Stimulated activated CD8-positive, alpha-beta memory T cell treated with anti-CD3 and anti-CD28 coated beads, Interleukin-2, amount 100 ng/mL, for 1 hour (primary cell): ENCODE results near the gene NEDD4L.
"Not testable (repeated sequence)": the region's sequence is repeated elsewhere in the genome, so short reads cannot be mapped to it uniquely, and the experiment has no call there.

Experiments used
- DNase-seq, 2 donors: peaks; one replicate each; pipeline ENCODE4 v3.0.0-alpha.2; 2020; ENCODE audit warnings: low read depth in 2 of 2

NEDD4L gene

DNA sequence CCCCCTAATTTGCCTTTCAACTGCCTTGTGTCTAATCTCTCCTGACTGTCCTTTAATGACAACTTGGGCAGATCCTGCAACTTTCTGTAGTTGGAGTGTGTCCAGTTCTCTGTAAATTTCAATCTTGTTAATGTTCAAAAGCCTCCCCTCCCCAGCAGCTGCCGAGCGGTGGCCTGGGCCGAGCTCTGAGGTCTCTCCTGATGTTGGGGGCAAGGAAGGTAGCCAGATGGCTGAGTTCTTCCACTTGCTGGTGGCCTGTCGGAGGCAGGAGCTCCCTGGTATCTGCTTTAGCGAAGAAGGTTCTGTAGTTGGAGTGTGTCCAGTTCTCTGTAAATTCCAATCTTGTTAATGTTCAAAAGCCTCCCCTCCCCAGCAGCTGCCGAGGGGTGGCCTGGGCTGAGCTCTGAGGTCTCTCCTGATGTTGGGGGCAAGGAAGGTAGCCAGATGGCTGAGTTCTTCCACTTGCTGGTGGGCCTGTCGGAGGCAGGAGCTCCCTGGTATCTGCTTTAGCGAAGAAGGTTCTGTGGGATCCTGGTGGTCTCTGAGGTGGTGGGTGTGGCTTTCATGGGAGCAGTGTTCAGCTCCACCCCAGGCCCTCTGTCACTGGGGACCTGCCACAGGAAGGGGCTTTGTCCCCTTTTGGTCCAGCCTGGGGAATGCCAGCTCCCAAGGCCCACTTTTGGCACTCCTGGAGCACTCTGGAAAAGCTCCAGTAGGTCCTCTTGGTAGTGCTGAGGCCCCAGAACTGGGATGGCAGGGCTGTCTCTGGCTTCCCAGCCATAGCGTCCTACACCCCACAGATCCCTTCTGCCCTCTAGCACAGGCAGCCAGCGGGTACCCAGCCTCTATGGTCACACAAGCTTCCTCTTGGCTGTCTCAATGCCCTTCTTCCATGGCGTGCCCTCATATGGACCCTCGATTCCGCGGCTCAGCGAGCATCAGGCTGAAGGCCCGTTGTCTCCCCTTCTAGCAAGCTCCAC is 373.0 kb downstream of the NEDD4L start:
- DNase-seq: no peak

DNA sequence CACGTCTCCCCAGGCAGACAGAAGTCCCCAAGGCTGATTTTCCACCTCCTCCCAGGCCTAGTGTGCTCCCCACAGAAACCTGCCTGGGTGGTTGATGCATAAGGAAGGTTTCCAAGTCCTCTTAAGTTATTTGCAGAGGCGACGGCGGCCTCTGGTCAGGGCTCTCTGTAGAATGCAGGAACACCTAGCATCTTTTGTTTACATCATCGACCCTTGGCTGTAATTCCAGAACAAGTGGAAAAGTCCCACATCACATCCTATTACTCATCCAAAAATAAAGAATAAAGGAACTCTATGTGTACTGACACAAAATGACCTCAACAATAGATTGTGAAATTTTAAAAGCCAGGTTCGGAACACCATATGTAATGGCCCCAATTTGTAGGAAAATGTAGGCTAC is 373.7 kb downstream of the NEDD4L start:
- DNase-seq: no peak

DNA sequence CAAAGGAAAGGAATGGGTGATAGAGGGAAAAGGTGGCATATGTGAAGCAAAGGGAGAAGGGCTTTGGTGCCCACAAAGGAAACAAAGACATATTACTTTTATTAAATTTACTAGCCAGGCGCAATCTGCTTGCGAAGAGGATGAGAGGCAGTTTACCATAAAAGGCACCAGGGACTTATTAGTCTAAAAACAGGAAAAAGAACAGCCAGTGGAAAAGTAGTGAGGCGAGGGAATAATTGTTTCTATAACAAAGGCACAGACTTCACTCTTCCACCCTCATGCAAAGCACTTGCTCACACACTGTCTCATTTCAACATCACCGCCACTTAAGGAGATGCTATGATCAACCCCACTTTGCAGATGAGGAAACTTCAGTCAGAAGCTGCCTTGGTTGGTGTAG is 374.3 kb downstream of the NEDD4L start:
- no peak for DNase-seq

DNA sequence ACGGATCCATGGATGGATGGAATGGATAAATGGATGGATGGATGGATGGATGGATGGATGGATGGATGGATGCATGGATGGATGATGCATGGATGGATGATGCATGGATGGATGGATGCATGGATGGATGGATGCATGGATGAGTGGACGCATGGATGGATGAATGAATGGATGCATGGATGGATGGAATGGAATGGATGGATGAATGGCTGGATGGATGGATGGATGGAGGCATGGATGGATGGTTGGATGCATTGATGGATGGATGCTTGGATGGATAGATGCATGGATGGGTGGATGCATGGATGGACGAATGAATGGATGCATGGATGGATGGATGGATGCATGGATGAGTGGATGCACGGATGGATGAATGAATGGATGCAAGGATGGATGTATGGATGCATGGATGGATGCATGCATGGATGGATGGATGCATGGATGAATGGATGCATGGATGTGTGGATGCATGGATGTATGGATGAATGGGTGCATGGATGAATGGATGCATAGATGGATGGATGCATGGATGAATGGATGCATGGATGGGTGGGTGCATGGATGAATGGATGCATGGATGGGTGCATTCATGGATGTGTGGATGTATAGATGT is 375.7 kb downstream of the NEDD4L start:
- no peak for DNase-seq

DNA sequence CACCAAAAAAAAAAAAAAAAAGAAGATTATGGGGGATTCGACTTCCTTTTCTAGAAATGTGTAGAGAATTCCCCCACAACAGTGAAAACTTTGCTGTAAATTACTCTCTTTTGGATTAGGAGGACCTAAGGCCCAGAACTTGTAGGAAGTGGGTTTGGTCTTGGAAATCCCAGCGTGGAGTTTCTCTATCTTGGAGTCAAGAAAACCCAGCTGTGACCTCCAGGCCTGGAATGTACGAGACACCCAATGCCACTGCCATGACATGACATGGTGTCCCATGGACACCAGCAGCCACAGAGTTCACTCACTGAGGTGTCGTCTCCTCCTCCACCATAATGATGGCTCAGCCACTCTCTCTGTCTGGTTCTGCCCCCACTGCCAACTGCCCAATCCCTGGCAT is 382.6 kb downstream of the NEDD4L start:
- no peak for DNase-seq

DNA sequence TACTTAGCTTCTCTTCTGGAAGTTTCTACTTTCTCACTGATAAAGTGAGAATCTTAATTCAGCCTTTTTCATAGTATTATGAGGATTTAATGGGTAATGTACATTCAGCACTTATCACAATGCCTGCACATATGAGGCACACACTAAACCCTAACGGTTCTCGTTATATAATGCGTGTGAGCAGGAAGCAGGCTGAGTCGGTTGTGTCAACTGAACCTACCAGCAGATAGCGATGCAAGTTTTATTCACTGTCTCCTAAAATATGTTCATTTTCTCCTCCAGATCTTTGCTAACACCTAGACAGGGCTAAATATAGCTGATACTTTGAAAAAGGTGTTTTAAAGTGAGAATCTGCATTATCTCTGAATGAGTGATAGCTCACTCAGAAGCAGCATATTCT is 383.3 kb downstream of the NEDD4L start:
- DNase-seq: no peak

DNA sequence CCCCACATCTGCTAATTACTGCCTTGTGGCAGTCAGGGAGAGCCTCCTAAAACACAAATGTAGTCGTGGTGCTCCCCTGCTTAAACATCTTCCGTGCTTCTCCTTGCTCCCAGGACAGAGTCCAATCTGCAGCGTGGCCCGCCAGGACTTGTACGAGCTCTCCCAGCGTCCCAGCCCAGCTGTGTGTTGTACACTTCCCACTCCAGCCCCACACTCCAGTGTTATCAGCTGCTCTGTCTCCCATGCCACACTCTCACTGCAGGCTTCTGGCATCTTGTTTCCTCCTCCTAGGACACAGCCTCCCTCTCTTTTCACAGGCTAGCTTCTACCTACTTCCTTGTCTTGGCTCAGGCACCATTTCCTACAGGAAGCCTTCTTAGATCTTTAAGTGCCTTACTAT is 385.4 kb downstream of the NEDD4L start:
- no peak for DNase-seq

DNA sequence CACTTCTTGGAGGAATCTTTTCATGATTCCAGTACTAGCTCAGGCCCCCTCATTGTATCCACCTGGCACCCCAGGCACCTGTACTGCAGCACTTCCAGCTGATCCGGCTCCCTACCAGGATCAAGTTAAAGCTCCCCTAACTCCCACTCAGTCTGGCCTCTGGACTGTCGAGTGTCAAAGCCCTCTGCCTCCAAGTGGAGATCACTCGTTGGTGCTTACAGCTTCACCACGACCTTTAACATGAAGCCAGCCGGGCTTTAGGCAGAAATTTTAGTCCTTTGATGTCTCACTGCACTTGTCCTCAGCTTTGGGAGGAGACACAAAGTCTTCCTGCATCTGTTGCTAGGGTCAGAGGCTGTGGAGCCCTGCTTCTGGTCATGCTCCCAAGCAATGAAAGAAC is 387.2 kb downstream of the NEDD4L start:
- DNase-seq: no peak

DNA sequence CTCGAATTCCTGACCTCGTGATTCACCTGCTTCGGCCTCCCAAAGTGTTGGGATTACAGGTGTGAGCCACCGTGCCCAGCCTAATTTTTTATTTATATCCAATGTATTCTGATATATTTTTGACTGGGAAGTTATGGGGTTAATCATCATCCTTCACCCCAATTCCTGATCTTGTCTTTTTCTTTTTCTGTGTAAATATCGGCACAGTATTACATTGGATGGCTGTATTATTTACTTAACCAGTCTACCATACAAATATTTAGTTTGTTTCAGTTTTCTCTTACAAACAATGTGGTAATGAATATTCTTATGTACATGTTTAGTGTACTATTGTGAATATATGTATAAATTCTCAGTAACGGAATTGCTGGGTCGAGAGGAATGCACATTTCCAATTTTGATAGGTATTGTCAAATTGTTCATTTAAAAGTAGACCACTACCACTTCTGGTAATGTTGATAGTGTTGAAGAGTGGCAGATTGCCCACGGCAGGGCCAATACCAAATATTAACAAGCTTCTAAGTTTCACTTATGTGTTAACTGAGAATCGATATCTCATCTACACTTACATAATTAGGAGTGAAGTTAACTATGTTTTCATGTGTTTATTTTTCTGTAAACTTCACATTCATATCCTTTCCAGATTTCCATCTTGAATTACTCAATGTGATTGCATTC is 388.2 kb downstream of the NEDD4L start:
- DNase-seq: no peak

DNA sequence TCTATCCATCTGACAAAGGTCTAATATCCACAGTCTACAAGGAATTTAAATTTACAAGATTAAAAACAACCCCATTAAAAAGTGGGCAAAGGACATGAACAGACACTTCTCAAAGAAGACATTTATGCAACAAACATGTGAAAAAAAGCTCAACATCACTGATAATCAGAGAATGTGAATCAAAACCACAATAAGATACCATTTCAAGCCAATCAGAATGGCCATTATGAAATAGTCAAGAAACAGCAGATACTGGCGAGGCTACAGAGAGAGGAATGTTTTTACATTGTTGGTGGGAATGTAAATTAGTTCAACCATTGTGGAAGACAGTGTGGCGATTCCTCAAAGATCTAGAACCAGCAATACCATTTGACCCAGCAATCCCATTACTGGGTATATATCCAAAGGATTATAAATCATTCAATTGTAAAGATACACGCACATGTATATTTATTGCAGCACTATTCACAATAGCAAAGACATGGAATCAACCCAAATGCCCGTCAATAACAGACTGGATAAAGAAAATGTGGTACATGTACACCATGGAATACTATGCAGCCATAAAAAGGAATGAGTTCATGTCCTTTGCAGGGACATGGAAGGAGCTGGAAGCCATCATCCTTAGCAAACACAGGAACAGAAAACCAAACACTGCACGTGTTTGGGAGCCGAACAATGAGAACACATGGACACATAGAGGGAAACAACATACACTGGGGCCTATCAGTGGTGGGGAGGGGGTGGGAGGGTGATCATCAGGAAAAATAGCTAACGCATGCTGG is 391.4 kb downstream of the NEDD4L start:
- not testable (repeated sequence) for DNase-seq

DNA sequence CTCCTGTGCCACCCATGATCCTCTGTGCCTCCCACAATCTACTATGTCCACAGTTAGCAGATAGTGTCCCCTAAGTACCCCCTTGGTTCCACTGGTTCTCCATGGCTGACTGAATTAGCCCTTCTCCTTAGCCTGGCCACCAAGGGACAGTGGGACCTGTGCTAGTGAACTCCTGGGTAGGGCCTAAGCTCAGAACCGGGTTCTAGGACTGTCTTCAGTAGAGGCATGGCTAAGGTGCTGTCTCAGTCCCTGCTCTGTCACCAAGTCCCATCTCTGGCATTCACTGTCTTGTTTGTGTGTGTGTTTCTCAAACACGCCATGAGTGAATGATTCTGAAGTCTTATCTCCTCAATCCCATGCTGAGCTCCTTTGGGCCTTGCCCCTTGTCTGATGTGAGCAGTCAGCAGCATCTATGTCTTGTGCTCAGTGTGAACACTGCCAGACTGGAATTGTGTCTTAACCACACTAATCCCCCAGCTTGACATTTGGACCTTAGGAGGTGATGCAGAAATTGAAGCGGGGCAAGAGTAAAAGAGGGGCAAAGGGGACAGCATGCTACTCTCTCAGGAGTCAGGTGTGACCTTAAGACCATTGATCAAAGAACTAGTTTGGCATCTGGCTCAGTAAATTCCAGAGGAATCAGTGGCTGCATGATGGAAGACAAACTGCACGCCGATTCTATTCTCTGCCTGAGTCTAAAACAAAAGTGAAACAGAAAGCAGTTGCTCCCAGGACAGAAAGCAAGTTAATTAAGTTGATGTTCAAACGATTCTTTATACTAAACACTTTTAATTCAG is 394.3 kb downstream of the NEDD4L start:
- DNase-seq: no peak

DNA sequence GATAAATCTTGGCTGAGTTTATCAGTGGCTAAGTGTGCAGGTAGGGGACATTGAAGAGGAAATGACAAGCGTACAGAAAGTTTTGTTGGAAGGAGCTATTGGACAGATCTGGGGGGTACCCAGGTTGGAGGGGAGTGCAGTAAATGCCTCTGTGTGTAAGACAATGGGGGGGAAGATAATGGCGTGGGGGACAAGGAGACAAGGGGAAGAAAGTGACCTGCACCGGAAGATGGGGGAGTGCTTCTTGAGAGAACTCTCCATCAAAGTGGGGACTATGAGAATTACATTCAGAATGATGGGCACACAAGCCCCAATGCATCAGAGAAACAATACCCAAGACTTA is 394.9 kb downstream of the NEDD4L start:
- DNase-seq: no peak

DNA sequence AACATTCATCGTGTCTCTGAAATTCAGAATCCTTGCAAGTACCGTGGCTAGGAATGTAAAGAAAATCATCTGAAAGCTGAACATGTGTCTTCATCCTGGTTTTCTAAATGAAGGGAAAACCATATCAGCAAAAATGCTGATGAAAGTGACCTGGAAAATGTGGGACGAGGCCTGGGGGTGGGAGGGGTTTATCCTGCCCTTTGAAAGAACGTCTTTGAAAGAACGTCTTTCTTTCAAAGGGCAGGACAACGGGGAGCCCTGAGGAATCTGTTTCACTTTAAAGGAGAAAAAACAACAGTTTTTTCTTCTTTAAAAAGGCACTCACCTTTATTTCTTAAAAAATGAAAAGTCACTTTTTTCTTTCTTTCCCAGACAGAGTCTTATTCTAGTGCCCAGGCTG is 399.6 kb downstream of the NEDD4L start:
- no peak for DNase-seq

DNA sequence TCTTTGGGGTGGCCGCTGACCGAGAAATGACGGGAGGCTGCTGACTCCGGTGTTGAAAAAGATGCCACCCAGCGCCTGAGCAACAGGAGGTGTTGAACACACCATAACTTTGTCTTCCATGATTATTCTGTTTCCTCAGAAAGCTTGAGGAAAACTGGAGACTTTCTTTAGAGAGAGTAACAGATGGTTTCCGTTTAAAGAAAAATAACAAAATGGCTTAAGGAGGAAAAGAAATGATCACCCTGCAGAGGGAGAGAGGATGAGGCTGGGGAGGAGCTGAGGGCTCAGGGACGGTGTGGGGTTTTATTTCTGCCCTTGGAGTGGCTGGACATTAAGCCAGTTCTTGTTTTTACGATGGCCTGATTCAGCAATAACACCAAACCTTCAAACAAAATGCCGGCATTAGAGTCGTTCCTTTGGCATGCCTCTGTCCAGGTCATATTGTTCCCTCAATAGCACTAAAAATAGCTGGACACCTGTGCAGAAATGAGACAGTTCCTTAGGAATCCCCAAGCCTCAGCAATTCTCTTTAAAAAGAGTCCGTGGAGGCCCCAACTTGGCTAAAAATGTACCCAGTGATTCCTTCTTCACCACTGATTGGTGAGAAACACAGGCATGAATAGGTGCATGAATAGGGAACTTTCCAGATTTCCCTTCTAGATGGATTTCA is 402.5 kb downstream of the NEDD4L start:
- no peak for DNase-seq

DNA sequence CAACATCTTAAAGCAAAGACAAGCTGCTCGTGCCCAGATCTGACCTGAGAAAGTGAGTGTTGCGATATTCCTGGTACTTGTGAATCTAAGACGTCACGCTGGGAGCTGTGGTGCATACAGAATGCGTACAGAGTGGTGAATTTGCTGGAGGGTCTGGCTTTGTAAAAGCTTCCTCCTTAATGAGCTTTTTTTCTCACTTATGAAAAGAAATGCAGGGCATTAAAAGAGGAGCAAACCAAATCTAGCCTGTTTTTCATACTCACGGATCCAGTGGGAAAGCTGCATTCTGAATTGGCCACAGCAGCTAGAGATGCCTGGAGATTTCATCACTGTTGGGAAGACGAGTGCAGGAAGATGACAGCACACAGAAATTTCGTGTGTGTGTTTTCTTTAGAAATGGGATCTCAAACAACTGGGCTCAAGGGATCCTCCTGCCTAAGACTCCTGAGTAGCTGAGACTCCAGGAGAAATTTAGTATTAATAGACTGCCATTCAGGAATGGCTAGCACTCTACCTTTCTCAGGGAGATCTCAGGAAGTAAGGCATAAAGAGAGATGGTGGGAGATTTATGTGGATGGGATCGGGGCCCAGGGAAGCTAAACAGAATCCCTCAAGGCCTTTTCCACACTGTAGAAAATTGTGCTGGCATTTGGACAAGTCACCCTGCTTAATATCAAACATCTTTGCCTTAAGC is 403.5 kb downstream of the NEDD4L start:
- no peak for DNase-seq

DNA sequence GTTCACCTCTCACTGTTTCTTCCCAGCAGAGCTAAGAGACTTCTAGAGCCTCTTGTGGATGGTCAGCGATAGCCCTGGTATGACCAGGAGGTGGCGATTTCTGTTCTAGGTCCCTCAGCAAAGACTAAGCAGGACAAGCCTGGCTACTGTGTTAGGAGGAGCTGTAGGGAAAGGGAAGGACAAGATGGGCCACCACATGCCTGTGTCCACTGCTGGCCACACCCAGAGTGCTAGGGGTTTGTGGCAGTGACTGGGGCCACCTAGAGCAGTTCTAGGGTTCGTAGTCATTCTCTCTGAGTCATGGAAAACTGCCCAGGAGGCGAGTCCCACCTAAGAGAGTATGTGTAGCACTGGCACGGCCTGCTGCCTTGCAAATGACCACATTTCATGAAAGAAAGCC is 405.4 kb downstream of the NEDD4L start:
- DNase-seq: no peak
